Posterior cingulate gyrus (tissue), 11 donors: ENCODE results near the gene TMEM250.
"Not testable (repeated sequence)": the region's sequence is repeated elsewhere in the genome, so short reads cannot be mapped to it uniquely, and the experiment has no call there.

ENCODE experiments used
- DNase-seq, 10 donors: peaks; one replicate each; pipeline versions ENCODE4 v3.0.0 to v3.0.0-alpha.2; 2020 to 2021; ENCODE audit warnings: mixed read lengths in 3 of 10
- intact Hi-C: fragments of 100-400 bp; cut with DNase I; formaldehyde crosslinking; loops from one replicate; pipeline ENCODE4 v1.15.1; 2023

The TMEM250 gene

GRCh38 chr9:136118320-136119060 is at the start of gene TMEM250:
TSS of gene TMEM250 (minus strand) at chr9:136118875. CDS start at chr9:136116900, 1,975 bp downstream.
- intact Hi-C loops: loop anchor here (1.0 kb wide), 2 partner anchors 9 to 157 kb away; partner anchors contain the start of gene UBAC1
- DNase-seq: peak; percentile 87 to 99 (median 90)

- no peak for DNase-seq
- intact Hi-C loops: no loop called here
Measured at GRCh38 chr9:136163248-136163850, 44.7 kb upstream of the TMEM250 start.

GRCh38 chr9:136160995-136161610 is 42.4 kb upstream of the TMEM250 start:
- intact Hi-C loops: no loop called here
- DNase-seq: peak in 2 of 10 donors; percentile 52 to 54

- intact Hi-C loops: no loop called here
Measured at GRCh38 chr9:136160381-136160841, 41.7 kb upstream of the TMEM250 start.

GRCh38 chr9:136159851-136160250 is 41.2 kb upstream of the TMEM250 start:
- DNase-seq: peak in 2 of 10 donors; percentile 50 to 67

More at GRCh38 chr9:136160381-136160841, 41.7 kb upstream of the TMEM250 start:
- peak in 2 of 10 donors; percentile 50 to 77 for DNase-seq

GRCh38 chr9:136157477-136158265 is 39.0 kb upstream of the TMEM250 start:
- intact Hi-C loops: no loop called here
- peak in 2 of 10 donors; percentile 46 to 57 for DNase-seq

More at GRCh38 chr9:136159851-136160250, 41.2 kb upstream of the TMEM250 start:
- intact Hi-C loops: no loop called here

- intact Hi-C loops: no loop called here
- DNase-seq: peak in 2 of 10 donors; percentile 43 to 80
Measured at GRCh38 chr9:136156209-136157120, 37.8 kb upstream of the TMEM250 start.

GRCh38 chr9:136155576-136155975 is 36.9 kb upstream of the TMEM250 start:
- intact Hi-C loops: no loop called here
- DNase-seq: peak in 1 of 10 donors; percentile 51

- intact Hi-C loops: no loop called here
- peak in 1 of 10 donors; percentile 30 for DNase-seq
Measured at GRCh38 chr9:136154943-136155342, 36.3 kb upstream of the TMEM250 start.

GRCh38 chr9:136153381-136154065 is 34.8 kb upstream of the TMEM250 start:
- intact Hi-C loops: no loop called here
- DNase-seq: peak in 1 of 10 donors; percentile 52

GRCh38 chr9:136152931-136153330 is 34.3 kb upstream of the TMEM250 start:
- intact Hi-C loops: no loop called here
- DNase-seq: peak in 2 of 10 donors; percentile 40 to 72

- peak in 1 of 10 donors; percentile 70 for DNase-seq
- intact Hi-C loops: no loop called here
Measured at GRCh38 chr9:136152543-136152866, 33.8 kb upstream of the TMEM250 start.

- intact Hi-C loops: no loop called here
- peak in 2 of 10 donors; percentile 63 to 68 for DNase-seq
Measured at GRCh38 chr9:136151848-136152542, 33.3 kb upstream of the TMEM250 start.

GRCh38 chr9:136151214-136151804 is 32.6 kb upstream of the TMEM250 start:
- peak in 2 of 10 donors; percentile 61 to 70 for DNase-seq
- intact Hi-C loops: no loop called here

- intact Hi-C loops, DNase-seq: not testable (repeated sequence)
Measured at GRCh38 chr9:136150664-136151213, 32.1 kb upstream of the TMEM250 start.

- intact Hi-C loops: no loop called here
- peak in 3 of 10 donors; percentile 62 to 79 (median 67) for DNase-seq
Measured at GRCh38 chr9:136149853-136150252, 31.2 kb upstream of the TMEM250 start.

- DNase-seq: peak in 1 of 10 donors; percentile 54
- intact Hi-C loops: no loop called here
Measured at GRCh38 chr9:136149337-136149736, 30.7 kb upstream of the TMEM250 start.
